GM19455 (cell line): ENCODE results near the gene MARCKS.
A peak's percentile ranks its signal among the peaks of the same experiment; 100 is the strongest.

ENCODE experiments used
- ATAC-seq: cut with Tn5 transposase; IDR thresholded peaks from one replicate; pipeline ENCODE4 v1.9.1; 2021; ENCODE audit not compliant: unreplicated experiment

Gene MARCKS, protein sequence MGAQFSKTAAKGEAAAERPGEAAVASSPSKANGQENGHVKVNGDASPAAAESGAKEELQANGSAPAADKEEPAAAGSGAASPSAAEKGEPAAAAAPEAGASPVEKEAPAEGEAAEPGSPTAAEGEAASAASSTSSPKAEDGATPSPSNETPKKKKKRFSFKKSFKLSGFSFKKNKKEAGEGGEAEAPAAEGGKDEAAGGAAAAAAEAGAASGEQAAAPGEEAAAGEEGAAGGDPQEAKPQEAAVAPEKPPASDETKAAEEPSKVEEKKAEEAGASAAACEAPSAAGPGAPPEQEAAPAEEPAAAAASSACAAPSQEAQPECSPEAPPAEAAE

GRCh38 chr6:113856625-113857555 lies at the start of gene MARCKS:
Gene MARCKS, plus strand, starts transcription at chr6:113857345. Its CDS starts 401 bp downstream, at chr6:113857746.
- ATAC-seq, result peak; percentile 39

DNA sequence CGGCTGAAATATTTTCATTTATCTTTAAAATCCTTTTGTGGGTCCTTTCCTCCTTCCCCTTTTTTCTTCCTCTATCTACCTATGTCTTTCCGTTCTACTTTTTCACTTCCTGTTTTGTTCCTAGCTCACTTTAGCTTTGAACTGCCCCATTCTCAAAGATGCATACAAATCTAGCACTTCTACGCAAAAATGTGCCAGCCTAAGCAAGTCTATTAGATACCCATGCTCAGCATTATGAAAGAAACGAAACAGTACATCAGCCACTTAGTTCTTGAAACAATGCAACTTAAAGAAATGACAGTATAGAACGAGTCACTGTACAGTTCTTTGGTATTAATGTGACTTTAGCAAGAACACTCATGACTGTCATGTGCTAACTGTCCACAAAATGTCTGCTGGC lies 47.3 kb upstream of the MARCKS start:
- ATAC-seq, result peak; percentile 57

GRCh38 chr6:113813142-113813541 lies 44.0 kb upstream of the MARCKS start:
- ATAC-seq, result no peak

DNA sequence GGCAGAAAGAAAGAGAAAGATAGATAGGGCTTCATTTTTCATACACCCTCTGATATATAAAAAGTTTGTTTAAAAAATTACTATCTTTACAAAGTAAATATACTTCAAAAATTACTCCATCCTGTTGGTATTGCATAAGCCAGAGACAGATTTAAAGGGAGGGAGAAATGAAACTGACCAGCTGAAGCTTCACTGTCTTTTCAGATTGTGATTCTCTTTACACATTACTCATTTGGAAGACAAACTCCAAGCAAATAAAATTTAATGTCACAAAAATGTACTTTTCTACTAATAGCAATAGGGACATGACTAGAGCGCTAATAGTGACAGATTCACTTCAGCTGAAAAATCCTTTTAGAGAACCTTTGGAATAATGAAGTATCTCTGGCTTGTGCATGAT lies 38.6 kb upstream of the MARCKS start:
- ATAC-seq, result no peak

DNA sequence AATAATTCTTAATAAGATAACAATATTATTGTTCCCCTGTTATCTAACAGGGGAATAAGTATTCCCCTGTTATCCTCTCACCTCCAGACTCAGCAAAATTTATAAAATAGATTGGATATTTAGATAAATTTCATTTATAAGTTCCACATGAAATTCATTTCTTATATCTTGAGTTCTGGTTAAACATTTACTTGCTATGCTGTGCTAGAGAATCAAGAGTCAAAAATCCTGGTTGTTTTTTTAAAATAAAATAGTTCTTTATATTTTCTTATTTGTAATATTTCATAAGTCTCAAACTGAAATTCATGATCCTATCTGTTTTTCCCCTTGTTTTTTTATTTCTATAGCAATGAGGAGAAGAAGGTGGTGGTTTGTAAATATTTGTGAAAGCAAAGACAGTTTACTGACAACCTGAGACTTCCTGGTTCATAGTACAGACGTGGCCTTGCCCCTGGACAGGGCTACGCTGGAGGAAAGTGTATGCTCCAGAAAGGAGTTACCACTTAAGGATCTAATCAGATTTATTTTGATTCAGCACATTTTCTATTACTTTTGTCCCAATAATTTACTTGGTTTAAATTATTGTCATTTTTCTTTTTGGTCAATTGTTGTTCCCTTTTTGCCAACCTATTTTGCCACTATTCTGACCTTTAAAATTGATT lies 37.8 kb upstream of the MARCKS start:
- no peak for ATAC-seq

- ATAC-seq, result no peak
Measured at GRCh38 chr6:113820761-113821160, 36.4 kb upstream of the MARCKS start.

DNA sequence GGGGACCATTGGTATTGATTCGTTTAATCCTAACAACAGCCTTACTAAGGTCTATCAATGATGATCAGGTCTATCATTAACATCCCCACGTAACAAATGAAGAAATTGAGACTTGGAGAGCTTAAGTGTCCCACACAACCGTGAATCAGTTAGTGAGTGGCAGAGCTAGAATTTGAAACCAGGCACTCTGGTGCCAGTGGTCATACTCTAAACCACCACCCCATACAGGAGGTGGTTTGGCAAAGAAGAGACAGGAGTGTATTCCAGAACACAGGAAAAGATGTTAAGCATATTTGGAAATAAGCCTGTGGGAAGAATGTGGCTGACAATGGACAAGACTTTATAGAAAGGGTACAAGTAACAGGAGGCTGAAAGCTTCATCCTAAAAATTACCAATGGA lies 35.7 kb upstream of the MARCKS start:
- ATAC-seq, result no peak

GRCh38 chr6:113823916-113824315 lies 33.2 kb upstream of the MARCKS start:
- no peak for ATAC-seq

- ATAC-seq, result no peak
Measured at GRCh38 chr6:113824411-113824810, 32.7 kb upstream of the MARCKS start.

DNA sequence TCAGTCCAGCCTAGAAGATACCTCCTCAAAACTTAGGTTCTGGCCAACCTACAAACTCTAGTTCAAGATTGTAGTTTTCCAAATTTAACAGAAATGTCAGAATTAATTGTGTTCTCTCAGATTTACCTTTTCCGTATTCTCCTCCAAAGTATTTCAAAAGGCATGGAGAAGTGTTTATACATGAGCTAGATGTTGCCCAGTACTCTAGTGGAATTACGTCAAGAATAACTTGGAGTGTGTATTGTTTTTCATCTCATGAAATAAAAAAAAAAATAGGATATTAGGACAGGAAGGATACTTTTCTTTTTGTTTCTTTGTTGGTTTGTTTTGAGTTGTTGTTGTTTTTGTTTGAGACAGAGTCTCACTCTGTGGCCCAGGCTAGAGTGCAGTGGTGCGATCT lies 32.3 kb upstream of the MARCKS start:
- ATAC-seq, result no peak

GRCh38 chr6:113825781-113826180 lies 31.4 kb upstream of the MARCKS start:
- ATAC-seq, result no peak

- ATAC-seq, result no peak
Measured at GRCh38 chr6:113828984-113829695, 28.0 kb upstream of the MARCKS start.

- ATAC-seq, result no peak
Measured at GRCh38 chr6:113829696-113830045, 27.5 kb upstream of the MARCKS start.

- no peak for ATAC-seq
Measured at GRCh38 chr6:113830140-113830539, 27.0 kb upstream of the MARCKS start.

DNA sequence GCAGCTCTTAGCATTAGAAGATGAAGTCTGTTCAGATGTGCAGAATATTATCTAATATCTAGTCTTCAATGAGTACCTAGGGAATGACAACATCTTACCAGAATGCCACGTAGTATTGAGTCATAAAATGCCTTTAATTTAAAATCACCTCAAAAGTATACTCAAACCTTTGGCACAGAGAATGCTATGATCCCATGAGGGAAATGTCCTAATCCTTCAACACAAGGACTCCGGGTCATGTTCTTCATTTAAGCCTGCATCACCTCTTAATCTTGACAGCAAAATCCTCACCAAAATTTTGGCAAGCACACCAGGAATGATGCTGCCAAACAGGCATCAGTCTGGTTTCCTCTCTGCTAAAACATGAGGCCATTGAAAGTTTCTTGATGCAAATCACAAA lies 23.6 kb upstream of the MARCKS start:
- no peak for ATAC-seq

- ATAC-seq, result no peak
Measured at GRCh38 chr6:113837170-113837569, 20.0 kb upstream of the MARCKS start.

DNA sequence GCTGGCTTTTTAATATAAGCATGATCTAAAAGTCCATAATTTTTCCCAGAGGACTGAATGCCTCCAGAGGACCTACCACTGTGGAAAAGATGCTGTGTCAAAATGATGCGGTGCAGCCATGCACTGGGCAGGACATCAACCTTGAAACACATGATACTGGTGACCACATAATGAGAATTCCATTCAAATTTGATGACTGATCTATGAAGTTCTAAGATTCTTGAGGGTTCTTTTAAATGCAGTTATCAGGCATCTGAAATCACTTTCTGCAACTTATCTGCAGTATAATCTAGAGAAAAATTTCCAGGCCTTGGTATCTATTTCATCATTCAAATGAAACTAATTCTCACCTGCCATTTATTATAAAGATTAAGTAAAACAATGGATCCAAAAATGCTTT lies 15.0 kb upstream of the MARCKS start:
- no peak for ATAC-seq

DNA sequence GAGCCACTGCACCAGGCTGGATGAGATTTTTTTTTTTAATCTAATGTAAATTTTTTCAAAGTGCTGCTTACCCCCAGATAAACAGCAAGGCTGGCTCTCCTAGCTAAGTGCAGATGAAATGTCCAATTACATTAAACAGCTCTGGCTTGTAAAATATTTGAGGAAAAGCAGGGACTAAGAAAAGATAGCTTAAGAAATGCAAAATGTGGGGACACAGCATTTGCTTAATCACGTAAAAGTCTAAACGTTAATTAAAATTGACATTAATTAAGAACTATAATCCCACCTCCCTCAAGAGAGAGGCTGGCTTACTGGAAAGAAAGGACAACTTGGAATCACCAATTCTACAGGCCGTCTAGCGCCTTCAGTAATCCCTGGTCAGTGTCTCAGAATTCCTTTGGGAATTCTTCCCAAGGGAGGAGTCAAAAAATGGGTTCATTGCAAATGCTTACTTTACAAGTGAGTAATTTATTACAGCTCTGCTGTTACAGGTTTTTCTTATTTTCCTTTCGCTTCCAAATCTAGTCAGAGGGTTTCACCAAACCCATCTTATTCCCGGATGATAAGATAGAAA lies 13.6 kb upstream of the MARCKS start:
- no peak for ATAC-seq

- ATAC-seq, result no peak
Measured at GRCh38 chr6:113846577-113846976, 10.6 kb upstream of the MARCKS start.

DNA sequence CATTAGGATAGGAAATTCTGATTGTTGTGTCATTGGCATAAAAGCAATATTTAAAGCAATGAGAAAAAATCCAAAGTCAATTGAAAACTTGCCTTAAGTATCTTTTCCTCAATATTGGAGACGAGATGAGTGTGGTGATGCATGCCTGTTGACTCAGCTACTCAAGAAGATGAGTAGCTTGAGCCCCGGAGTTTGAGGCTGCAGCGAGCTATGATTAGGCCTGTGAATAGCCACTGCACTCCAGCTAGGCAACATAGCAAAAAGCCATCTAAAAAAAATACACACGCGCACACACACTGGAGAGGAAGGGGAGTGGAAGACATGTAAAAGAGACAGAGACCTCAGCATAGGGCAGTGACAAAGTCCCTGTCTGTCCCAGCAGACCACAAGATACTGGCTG lies 9.7 kb upstream of the MARCKS start:
- no peak for ATAC-seq

- no peak for ATAC-seq
Measured at GRCh38 chr6:113848280-113848679, 8.9 kb upstream of the MARCKS start.
